DND-41 (cell line): ENCODE measurements around the gene ELAC2.

Source experiments
- ATAC-seq: fragments of 200-7000 bp; cut with Tn5 transposase; 3 replicates; pipeline ENCODE4 v1.9.1; 2021; ENCODE audit warnings: low read depth; ENCODE audit not compliant: insufficient read depth
- DNase-seq: peaks from one replicate; pipeline ENCODE4 v3.0.0-alpha.2; 2020
- H2AFZ ChIP-seq: 2 replicates; pipeline ENCODE4 v1.6.0; 2012; ENCODE audit warnings: low read depth, low read length
- H3K27ac ChIP-seq: 2 replicates; pipeline ENCODE4 v1.5.1; 2012; ENCODE audit warnings: low read length, inconsistent platforms
- H3K27me3 ChIP-seq: fragments of 200-600 bp; sonication (generic); 2 replicates; pipeline ENCODE4 v1.6.0; 2012; ENCODE audit warnings: low read length, mild to moderate bottlenecking, inconsistent platforms; ENCODE audit not compliant: insufficient read depth, poor library complexity
- H3K36me3 ChIP-seq: 2 replicates; pipeline ENCODE4 v1.5.1; 2012; ENCODE audit warnings: low read length, inconsistent platforms; ENCODE audit not compliant: insufficient read depth
- H3K4me1 ChIP-seq: 2 replicates; pipeline ENCODE4 v1.5.1; 2012; ENCODE audit warnings: mild to moderate bottlenecking, low read length; ENCODE audit not compliant: insufficient read depth
- H3K4me2 ChIP-seq: 2 replicates; pipeline ENCODE4 v1.6.0; 2012; ENCODE audit warnings: mild to moderate bottlenecking, moderate library complexity, low read length, inconsistent platforms; ENCODE audit not compliant: insufficient read depth
- H3K4me3 ChIP-seq, 2 experiments: fragments of 200-600 bp in 1 of 2; shearing (Covaris generic) in 1 of 2; 2 replicates each; pipeline ENCODE4 v1.5.1; 2012 to 2016; ENCODE audit warnings: inconsistent platforms in 2 of 2, low read length in 2 of 2, mild to moderate bottlenecking in 2 of 2, low read depth in 1 of 2, moderate library complexity in 1 of 2
- H3K79me2 ChIP-seq: 2 replicates; pipeline ENCODE4 v1.6.0; 2012; ENCODE audit warnings: low read length, inconsistent platforms; ENCODE audit not compliant: insufficient read depth
- H3K9ac ChIP-seq: 2 replicates; pipeline ENCODE4 v1.6.0; 2012; ENCODE audit warnings: low read depth, mild to moderate bottlenecking, inconsistent platforms, low read length, moderate library complexity
- H3K9me3 ChIP-seq: 2 replicates; pipeline ENCODE4 v1.5.1; 2012; ENCODE audit warnings: low read length, moderate library complexity, mild to moderate bottlenecking, inconsistent platforms; ENCODE audit not compliant: insufficient read depth, severe bottlenecking
- H4K20me1 ChIP-seq: 2 replicates; pipeline ENCODE4 v1.6.0; 2012; ENCODE audit warnings: low read length; ENCODE audit not compliant: insufficient read depth
- CTCF ChIP-seq: IDR thresholded peaks from 2 replicates; pipeline ENCODE4 v1.5.1; 2012; ENCODE audit warnings: borderline replicate concordance, low read length, moderate library complexity, mild to moderate bottlenecking; ENCODE audit not compliant: poor library complexity, severe bottlenecking; ENCODE audit errors: extremely low read depth
- EZH2 ChIP-seq: IDR thresholded peaks from 3 replicates; pipeline ENCODE4 v1.6.1; 2012; ENCODE audit warnings: borderline replicate concordance, low read depth, mild to moderate bottlenecking, moderate library complexity, low read length, inconsistent platforms; ENCODE audit not compliant: severe bottlenecking

ELAC2 gene

GRCh38 chr17:13051915-13052314, 34.1 kb upstream of the ELAC2 start:
- no peak overlapping the region for H3K4me2 ChIP-seq
- H3K9ac ChIP-seq: no peak overlapping the region
- H3K36me3 ChIP-seq: no peaks in the 10 kb centered on the region
- H4K20me1 ChIP-seq: no peaks in the 10 kb centered on the region
- H3K4me3 ChIP-seq: no peak overlapping the region
- no peak overlapping the region for H3K27ac ChIP-seq
- no peaks in the 10 kb centered on the region for H3K4me1 ChIP-seq
- DNase-seq (no peak), ATAC-seq (no peak)
- no peak overlapping the region for H2AFZ ChIP-seq
- H3K9me3 ChIP-seq: no peaks in the 10 kb centered on the region
- no peaks in the 10 kb centered on the region for H3K79me2 ChIP-seq
- no peaks in the 10 kb centered on the region for H3K27me3 ChIP-seq
- TF ChIP-seq EZH2 (no peak), CTCF (no peak)

GRCh38 chr17:13047011-13047606, 29.3 kb upstream of the ELAC2 start:
- H3K9me3 ChIP-seq: no peaks in the 10 kb centered on the region
- no peak overlapping the region for H3K9ac ChIP-seq
- H3K27me3 ChIP-seq: no peaks in the 10 kb centered on the region
- no peaks in the 10 kb centered on the region for H3K79me2 ChIP-seq
- H3K4me2 ChIP-seq: no peak overlapping the region
- H3K36me3 ChIP-seq: no peaks in the 10 kb centered on the region
- no peaks in the 10 kb centered on the region for H3K4me1 ChIP-seq
- no peak for DNase-seq
- H3K27ac ChIP-seq: no peak overlapping the region
- H3K4me3 ChIP-seq: no peak overlapping the region
- no peaks in the 10 kb centered on the region for H4K20me1 ChIP-seq
- TF ChIP-seq CTCF: no peak
- TF ChIP-seq EZH2: no peak
- no peak overlapping the region for H2AFZ ChIP-seq
- ATAC-seq: no peak

- ATAC-seq (no peak), DNase-seq (no peak)
- Histone ChIP-seq H3K9ac (no peak overlapping the region), H3K36me3 (no peaks in the 10 kb centered on the region), H2AFZ (no peak overlapping the region), H3K4me1 (no peaks in the 10 kb centered on the region), H3K4me2 (no peak overlapping the region), H3K27me3 (no peaks in the 10 kb centered on the region), H4K20me1 (no peaks in the 10 kb centered on the region), H3K79me2 (no peaks in the 10 kb centered on the region), H3K4me3 (no peak overlapping the region), H3K27ac (no peak overlapping the region), H3K9me3 (no peaks in the 10 kb centered on the region)
- no peak for TF ChIP-seq CTCF
- no peak for TF ChIP-seq EZH2
These were observed 28.5 kb upstream of the ELAC2 start for GRCh38 chr17:13046361-13046760.
